ENCODE measurements around the gene PLAGL1. TPM values are rescaled to one million over a fixed set of nuclear protein-coding genes. Genes with fewer than 3 reads are reported as not detected.

The PLAGL1 gene
- total and polyA plus RNA-seq, 7 donors: 2.5 to 15.4 (median 3.3) TPM

DNA sequence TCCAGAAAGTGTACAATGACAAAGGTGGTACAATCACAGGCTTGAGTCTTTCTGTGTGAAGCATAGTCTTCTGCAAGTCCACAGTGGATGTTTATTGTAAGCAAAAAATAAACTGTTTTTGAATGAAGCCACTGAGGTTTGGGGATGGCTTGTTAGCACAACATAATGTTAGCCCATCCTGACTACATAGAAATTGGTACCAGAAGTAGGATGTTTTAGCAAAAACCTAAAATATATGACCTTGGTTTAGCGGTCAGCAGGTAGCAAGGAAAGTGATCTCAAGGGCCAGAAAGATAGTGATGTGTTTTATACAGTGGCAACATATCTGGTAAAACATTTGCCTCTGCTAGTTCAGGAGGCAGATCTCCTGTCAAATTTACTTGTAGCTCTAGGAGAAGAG lies 15.8 kb downstream of the PLAGL1 start:
- Histone ChIP-seq H3K4me3 (no peak overlapping the region), H3K27me3 (ENCODE audit: insufficient read depth in 3 of 3, low read length in 2 of 3) (no peaks in the 10 kb centered on the region), H3K9me3 (peaks cover 3% of the 10 kb centered on the region), H3K36me3 (ENCODE audit: insufficient read depth in 1 of 2, low read depth in 1 of 2) (no peaks in the 10 kb centered on the region), H3K27ac (no peak overlapping the region), H3K4me1 (no peaks in the 10 kb centered on the region)
- DNase-seq: no peak
- WGBS, 3 donors: 96 to 98% (median 97%) methylated on average over 1 of the region's 1 CpG
- TF ChIP-seq, protein P1, sequence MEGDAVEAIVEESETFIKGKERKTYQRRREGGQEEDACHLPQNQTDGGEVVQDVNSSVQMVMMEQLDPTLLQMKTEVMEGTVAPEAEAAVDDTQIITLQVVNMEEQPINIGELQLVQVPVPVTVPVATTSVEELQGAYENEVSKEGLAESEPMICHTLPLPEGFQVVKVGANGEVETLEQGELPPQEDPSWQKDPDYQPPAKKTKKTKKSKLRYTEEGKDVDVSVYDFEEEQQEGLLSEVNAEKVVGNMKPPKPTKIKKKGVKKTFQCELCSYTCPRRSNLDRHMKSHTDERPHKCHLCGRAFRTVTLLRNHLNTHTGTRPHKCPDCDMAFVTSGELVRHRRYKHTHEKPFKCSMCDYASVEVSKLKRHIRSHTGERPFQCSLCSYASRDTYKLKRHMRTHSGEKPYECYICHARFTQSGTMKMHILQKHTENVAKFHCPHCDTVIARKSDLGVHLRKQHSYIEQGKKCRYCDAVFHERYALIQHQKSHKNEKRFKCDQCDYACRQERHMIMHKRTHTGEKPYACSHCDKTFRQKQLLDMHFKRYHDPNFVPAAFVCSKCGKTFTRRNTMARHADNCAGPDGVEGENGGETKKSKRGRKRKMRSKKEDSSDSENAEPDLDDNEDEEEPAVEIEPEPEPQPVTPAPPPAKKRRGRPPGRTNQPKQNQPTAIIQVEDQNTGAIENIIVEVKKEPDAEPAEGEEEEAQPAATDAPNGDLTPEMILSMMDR (IDR thresholded peaks at IDR 0.05): no peak
- intact Hi-C loops (cut with DNase I): no loop called here
- no peak for ATAC-seq

GRCh38 chr6:143986463-143987065 lies 21.5 kb downstream of the PLAGL1 start:
- Histone ChIP-seq H3K27ac (no peak overlapping the region), H3K9me3 (peaks cover 3% of the 10 kb centered on the region), H3K27me3 (ENCODE audit: insufficient read depth in 3 of 3, low read length in 2 of 3) (no peaks in the 10 kb centered on the region), H3K36me3 (ENCODE audit: insufficient read depth in 1 of 2, low read depth in 1 of 2) (no peaks in the 10 kb centered on the region), H3K4me3 (no peak overlapping the region), H3K4me1 (no peaks in the 10 kb centered on the region)
- DNase-seq (no peak), ATAC-seq (peak in 2 of 4 donors; percentile 13 to 30)
- 37 to 57% (median 48%) methylated on average over 5 of the region's 5 CpGs for WGBS, 3 donors
- TF ChIP-seq, protein P1 (IDR thresholded peaks at IDR 0.05): no peak
- intact Hi-C loops (cut with DNase I): no loop called here

DNA sequence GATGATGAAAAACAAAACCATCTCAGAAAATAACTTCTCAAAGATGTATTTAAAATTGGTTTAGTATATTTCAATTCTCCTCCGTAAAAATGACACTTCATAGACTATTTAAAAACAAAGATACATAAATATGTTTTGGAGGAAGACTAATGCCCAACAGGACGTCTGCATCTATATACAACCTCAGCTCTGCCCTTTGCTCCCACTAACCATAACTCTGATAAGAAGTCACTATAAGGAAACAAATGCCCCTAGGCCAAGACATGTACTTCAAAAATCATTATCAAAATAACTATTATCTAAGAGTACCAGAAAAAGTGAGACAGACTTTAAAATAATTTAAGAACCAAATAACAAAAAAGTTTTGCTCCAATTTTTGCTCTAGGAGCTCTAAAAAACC lies 23.4 kb downstream of the PLAGL1 start:
- H3K27me3 ChIP-seq (ENCODE audit: insufficient read depth in 3 of 3, low read length in 2 of 3): no peaks in the 10 kb centered on the region
- WGBS, 3 donors: 73 to 82% (median 77%) methylated on average over 2 of the region's 2 CpGs
- H3K36me3 ChIP-seq (ENCODE audit: insufficient read depth in 1 of 2, low read depth in 1 of 2): no peaks in the 10 kb centered on the region
- H3K4me3 ChIP-seq: no peak overlapping the region
- peaks cover 3% of the 10 kb centered on the region for H3K9me3 ChIP-seq
- no peak overlapping the region for H3K27ac ChIP-seq
- no peak for DNase-seq
- no peak for ATAC-seq
- TF ChIP-seq, protein P1 (IDR thresholded peaks at IDR 0.05): no peak
- intact Hi-C loops (cut with DNase I): no loop called here
- H3K4me1 ChIP-seq: no peaks in the 10 kb centered on the region

- H3K4me3 ChIP-seq: no peak overlapping the region
- TF ChIP-seq, protein P1 (IDR thresholded peaks at IDR 0.05): no peak
- no peaks in the 10 kb centered on the region for H3K9me3 ChIP-seq
- 61 to 70% (median 62%) methylated on average over 2 of the region's 2 CpGs for WGBS, 3 donors
- H3K4me1 ChIP-seq: no peaks in the 10 kb centered on the region
- no peaks in the 10 kb centered on the region for H3K36me3 ChIP-seq (ENCODE audit: insufficient read depth in 1 of 2, low read depth in 1 of 2)
- intact Hi-C loops (cut with DNase I): no loop called here
- H3K27me3 ChIP-seq (ENCODE audit: insufficient read depth in 3 of 3, low read length in 2 of 3): no peaks in the 10 kb centered on the region
- ATAC-seq (no peak), DNase-seq (no peak)
- H3K27ac ChIP-seq: no peak overlapping the region
These were observed 25.1 kb downstream of the PLAGL1 start for GRCh38 chr6:143982968-143983367.

GRCh38 chr6:143980921-143981320 lies 27.1 kb downstream of the PLAGL1 start:
- H3K4me1 ChIP-seq: no peaks in the 10 kb centered on the region
- H3K27me3 ChIP-seq (ENCODE audit: insufficient read depth in 3 of 3, low read length in 2 of 3): no peaks in the 10 kb centered on the region
- H3K36me3 ChIP-seq (ENCODE audit: insufficient read depth in 1 of 2, low read depth in 1 of 2): no peaks in the 10 kb centered on the region
- H3K27ac ChIP-seq: no peak overlapping the region
- intact Hi-C loops (cut with DNase I): no loop called here
- WGBS, 3 donors: 74 to 98% (median 97%) methylated on average over 1 of the region's 1 CpG
- no peak for ATAC-seq
- no peaks in the 10 kb centered on the region for H3K9me3 ChIP-seq
- no peak overlapping the region for H3K4me3 ChIP-seq
- no peak for DNase-seq
- TF ChIP-seq, protein P1 (IDR thresholded peaks at IDR 0.05): no peak

Data from psoas muscle (tissue), 8 donors.